Thyroid gland (tissue), 4 donors: ENCODE data around the gene PTPRT. TPM values are rescaled to one million over a fixed set of nuclear protein-coding genes. Genes with fewer than 3 reads are reported as not detected.

Experiments
- DNase-seq, 2 donors: peaks; one replicate each; pipeline ENCODE4 v3.0.0-alpha.2; 2019
- H3K27ac ChIP-seq, 3 donors: fragments of 200-600 bp; sonication (generic); 1 replicate in 2 of 3; 2 replicates in 1 of 3; pipeline ENCODE4 v1.5.1; 2016 to 2019; ENCODE audit warnings: mild to moderate bottlenecking in 1 of 3, moderate library complexity in 1 of 3
- H3K27me3 ChIP-seq: fragments of 200-600 bp; sonication (generic); one replicate; pipeline ENCODE4 v1.5.1; 2019
- H3K36me3 ChIP-seq, 2 donors: fragments of 200-600 bp; sonication (generic); one replicate each; pipeline ENCODE4 v1.5.1; 2016 to 2019
- H3K4me1 ChIP-seq, 2 donors: fragments of 200-600 bp; sonication (generic); one replicate each; pipeline ENCODE4 v1.5.1; 2017 to 2019
- H3K4me3 ChIP-seq, 3 donors: fragments of 200-600 bp; sonication (generic); replicated peaks in 1 of 3; 1 replicate in 2 of 3; 2 replicates in 1 of 3; pipeline ENCODE4 v1.5.1; 2016; ENCODE audit warnings: mild to moderate bottlenecking in 1 of 3
- H3K9me3 ChIP-seq: fragments of 200-600 bp; sonication (generic); one replicate; pipeline ENCODE4 v1.5.1; 2017
- POLR2A ChIP-seq, 2 donors: fragments of 450-650 bp; IDR thresholded peaks; one replicate each; pipeline ENCODE4 v1.6.1; 2017; ENCODE audit warnings: antibody characterized with exemption in 2 of 2, mild to moderate bottlenecking in 2 of 2, moderate library complexity in 1 of 2
- WGBS, 2 donors: methylation state at CpG; one replicate each; pipeline ENCODE4 v1.1.5; 2017; 5-methylcytosine and 5-hydroxymethylcytosine counted together
- intact Hi-C: fragments of 100-400 bp; cut with DNase I; formaldehyde crosslinking; loops from one replicate; pipeline ENCODE4 v1.15.1; 2023
- total RNA-seq, 4 donors: library from RNA; depleted of rRNA; stranded (reverse); fragments of >200 nt; gene quantifications; one replicate each; pipeline ENCODE4 v1.2.3, GENCODE V29; 2016
- TF ChIP-seq, protein P1 (sequence below), 6 experiments: fragments of 200-600 bp in 3 of 6; fragments of 450-650 bp in 3 of 6; sonication (generic) in 3 of 6; IDR thresholded peaks; one replicate each; pipeline ENCODE4 v1.5.1; 2016 to 2019; ENCODE audit warnings: antibody characterized with exemption in 6 of 6, mild to moderate bottlenecking in 2 of 6, inconsistent platforms in 1 of 6, moderate library complexity in 1 of 6

Gene PTPRT
- total RNA-seq, 4 donors from 2014 or later, result 0.11 to 0.15 TPM; not detected in 2

DNA sequence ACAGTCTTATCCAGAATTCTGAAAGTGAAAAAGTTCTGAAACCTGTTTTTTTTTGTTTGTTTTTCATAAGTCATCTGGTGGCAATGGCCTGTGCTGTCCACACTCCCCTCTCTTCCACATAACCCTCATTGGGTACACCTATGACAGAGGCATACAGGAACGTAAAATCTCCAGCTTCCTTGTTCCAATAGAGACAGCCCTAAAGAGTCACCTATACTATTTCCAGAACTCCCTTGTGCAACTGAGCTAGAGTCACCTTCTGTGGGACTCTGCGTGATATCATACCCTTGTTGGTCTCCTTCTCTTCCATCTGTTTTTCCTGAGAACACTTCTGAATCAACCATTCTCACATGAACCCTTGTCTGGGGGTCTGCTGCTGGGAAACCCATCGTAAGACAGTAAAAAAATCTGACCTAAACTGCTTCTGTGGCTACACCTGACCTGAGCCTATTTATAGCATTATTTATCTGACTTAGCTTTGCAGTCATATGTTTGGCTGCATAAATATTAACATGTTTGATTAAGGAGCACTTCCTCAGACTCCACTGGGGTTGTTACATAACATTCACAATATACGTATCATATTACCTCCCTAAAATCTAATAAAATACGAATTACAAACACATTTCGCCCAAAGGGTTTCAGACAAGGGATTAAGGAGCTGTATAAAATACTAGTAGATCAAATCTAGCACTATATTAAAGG lies 151.9 kb downstream of the PTPRT start:
- H3K27ac ChIP-seq, result no peak overlapping the region
- no peak for DNase-seq
- TF ChIP-seq, protein P1, sequence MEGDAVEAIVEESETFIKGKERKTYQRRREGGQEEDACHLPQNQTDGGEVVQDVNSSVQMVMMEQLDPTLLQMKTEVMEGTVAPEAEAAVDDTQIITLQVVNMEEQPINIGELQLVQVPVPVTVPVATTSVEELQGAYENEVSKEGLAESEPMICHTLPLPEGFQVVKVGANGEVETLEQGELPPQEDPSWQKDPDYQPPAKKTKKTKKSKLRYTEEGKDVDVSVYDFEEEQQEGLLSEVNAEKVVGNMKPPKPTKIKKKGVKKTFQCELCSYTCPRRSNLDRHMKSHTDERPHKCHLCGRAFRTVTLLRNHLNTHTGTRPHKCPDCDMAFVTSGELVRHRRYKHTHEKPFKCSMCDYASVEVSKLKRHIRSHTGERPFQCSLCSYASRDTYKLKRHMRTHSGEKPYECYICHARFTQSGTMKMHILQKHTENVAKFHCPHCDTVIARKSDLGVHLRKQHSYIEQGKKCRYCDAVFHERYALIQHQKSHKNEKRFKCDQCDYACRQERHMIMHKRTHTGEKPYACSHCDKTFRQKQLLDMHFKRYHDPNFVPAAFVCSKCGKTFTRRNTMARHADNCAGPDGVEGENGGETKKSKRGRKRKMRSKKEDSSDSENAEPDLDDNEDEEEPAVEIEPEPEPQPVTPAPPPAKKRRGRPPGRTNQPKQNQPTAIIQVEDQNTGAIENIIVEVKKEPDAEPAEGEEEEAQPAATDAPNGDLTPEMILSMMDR (IDR thresholded peaks at IDR 0.05), result no peak
- no peak for TF ChIP-seq POLR2A (IDR thresholded peaks at IDR 0.05)
- no peaks in the 10 kb centered on the region for H3K27me3 ChIP-seq
- H3K36me3 ChIP-seq, result no peaks in the 10 kb centered on the region
- WGBS, 2 donors, result 76 to 83% methylated on average over 6 of the region's 6 CpGs
- H3K4me3 ChIP-seq, result no peak overlapping the region
- intact Hi-C loops, result no loop called here
- no peaks in the 10 kb centered on the region for H3K9me3 ChIP-seq
- H3K4me1 ChIP-seq, result no peaks in the 10 kb centered on the region

DNA sequence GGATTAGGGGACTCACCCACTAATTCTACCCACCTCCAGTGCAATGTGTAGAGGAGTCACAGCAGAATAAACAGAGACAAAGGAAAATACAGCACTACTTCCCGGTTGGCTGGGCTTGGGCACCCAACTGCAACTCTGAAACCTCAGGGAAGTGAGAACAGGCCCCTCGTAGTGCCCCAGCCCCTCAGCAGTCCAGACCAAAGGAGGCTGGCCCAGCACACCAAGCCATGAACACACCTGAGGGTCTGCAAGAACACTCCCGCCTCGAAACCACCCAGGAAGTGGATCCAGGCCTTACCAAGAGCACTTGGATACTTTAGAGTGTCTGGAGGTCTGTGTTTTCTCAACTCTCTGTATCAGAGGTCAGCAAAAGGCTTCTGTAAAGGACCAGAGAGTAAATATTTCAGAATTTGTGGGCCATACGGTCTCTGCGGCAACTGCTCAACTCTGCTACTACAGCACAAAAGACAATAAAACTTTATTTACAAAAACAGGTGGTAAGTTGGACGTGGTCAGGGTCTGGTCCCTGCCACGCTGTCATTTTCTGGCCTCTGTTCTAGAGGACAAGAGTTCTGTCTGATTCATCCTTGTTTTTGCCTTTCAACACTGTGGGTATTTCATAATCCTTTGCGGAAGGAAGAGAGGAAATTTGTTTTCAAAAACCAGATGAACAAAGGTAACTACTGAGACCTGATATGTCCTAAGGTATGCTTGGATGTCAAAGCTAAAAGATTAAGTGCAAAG lies 154.6 kb downstream of the PTPRT start:
- no peak for DNase-seq
- Histone ChIP-seq H3K27ac (no peak overlapping the region), H3K9me3 (no peaks in the 10 kb centered on the region), H3K4me1 (no peaks in the 10 kb centered on the region), H3K4me3 (no peak overlapping the region), H3K36me3 (no peaks in the 10 kb centered on the region), H3K27me3 (no peaks in the 10 kb centered on the region)
- TF ChIP-seq POLR2A (IDR thresholded peaks at IDR 0.05), result no peak
- TF ChIP-seq, protein P1 (IDR thresholded peaks at IDR 0.05), result no peak
- 46 to 51% methylated on average over 9 of the region's 9 CpGs for WGBS, 2 donors
- intact Hi-C loops, result no loop called here

DNA sequence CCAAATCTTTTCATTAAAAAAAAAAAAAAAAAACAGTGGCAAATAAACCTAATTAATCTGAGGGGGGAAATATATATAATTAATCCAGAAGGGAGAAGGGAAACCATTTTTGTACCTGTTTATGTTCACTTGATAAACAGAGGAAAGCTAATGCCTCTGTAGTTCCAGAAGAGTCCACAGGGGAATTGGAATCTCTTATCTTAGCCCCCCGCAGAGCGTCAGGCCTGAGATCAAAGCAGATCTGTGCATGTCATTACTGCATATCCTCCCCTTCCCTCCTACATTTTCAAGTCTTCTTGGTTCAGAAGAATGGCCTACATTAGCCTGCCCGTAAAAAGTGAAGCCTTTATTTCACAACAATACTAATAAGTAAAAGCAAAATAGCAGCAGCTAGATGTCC lies 157.2 kb downstream of the PTPRT start:
- no peak overlapping the region for H3K4me3 ChIP-seq
- 54 to 61% methylated on average over 3 of the region's 3 CpGs for WGBS, 2 donors
- no peak for DNase-seq
- H3K36me3 ChIP-seq, result no peaks in the 10 kb centered on the region
- no peak for TF ChIP-seq POLR2A (IDR thresholded peaks at IDR 0.05)
- TF ChIP-seq, protein P1 (IDR thresholded peaks at IDR 0.05), result no peak
- H3K27ac ChIP-seq, result no peak overlapping the region
- H3K4me1 ChIP-seq, result no peaks in the 10 kb centered on the region
- no peaks in the 10 kb centered on the region for H3K9me3 ChIP-seq
- intact Hi-C loops, result no loop called here
- H3K27me3 ChIP-seq, result no peaks in the 10 kb centered on the region

DNA sequence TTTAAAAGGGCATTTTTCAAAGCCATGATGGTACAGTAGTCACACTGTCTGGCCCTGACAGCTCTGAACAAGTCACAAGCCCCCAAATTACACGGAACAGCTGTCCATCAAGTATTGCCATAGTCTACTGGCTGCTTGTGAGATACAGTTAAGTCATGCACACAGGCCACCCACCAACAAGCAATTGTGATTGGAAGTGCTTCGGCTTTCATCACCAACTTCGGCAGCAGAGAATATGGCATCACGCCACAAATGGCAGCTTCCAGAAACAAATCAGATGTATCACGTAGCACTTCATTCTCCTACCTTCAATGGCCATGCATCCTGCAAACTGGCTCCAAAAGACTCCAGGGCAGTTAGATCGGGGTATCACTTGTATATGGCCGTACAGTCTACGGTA lies 160.5 kb downstream of the PTPRT start:
- WGBS, 2 donors, result 82 to 92% methylated on average over 8 of the region's 8 CpGs
- intact Hi-C loops, result no loop called here

More for the DNA sequence above, 160.5 kb downstream of the PTPRT start:
- no peaks in the 10 kb centered on the region for H3K4me1 ChIP-seq
- no peak for DNase-seq
- H3K9me3 ChIP-seq, result no peaks in the 10 kb centered on the region
- no peaks in the 10 kb centered on the region for H3K27me3 ChIP-seq
- no peak overlapping the region for H3K4me3 ChIP-seq
- no peak overlapping the region for H3K27ac ChIP-seq
- H3K36me3 ChIP-seq, result no peaks in the 10 kb centered on the region
- TF ChIP-seq, protein P1 (IDR thresholded peaks at IDR 0.05), result no peak
- TF ChIP-seq POLR2A (IDR thresholded peaks at IDR 0.05), result no peak
